HUES64 (cell line): ENCODE results near the gene FDXR.
"Not testable (repeated sequence)": the region's sequence is repeated elsewhere in the genome, so short reads cannot be mapped to it uniquely, and the experiment has no call there.

ENCODE experiments used
- H3K27ac ChIP-seq: 2 replicates; pipeline ENCODE4 v1.7.0; 2013; ENCODE audit warnings: low read depth, low read length, inconsistent platforms
- H3K27me3 ChIP-seq: 2 replicates; pipeline ENCODE4 v1.6.1; 2013; ENCODE audit warnings: mild to moderate bottlenecking, low read length; ENCODE audit not compliant: insufficient read depth
- H3K36me3 ChIP-seq: 2 replicates; pipeline ENCODE4 v1.6.1; 2013; ENCODE audit warnings: mild to moderate bottlenecking, low read length; ENCODE audit not compliant: insufficient read depth
- H3K4me1 ChIP-seq: 2 replicates; pipeline ENCODE4 v1.6.1; 2013; ENCODE audit warnings: mild to moderate bottlenecking, low read length, moderate library complexity; ENCODE audit not compliant: insufficient read depth
- H3K4me3 ChIP-seq: 2 replicates; pipeline ENCODE4 v1.5.1; 2013; ENCODE audit warnings: mild to moderate bottlenecking, low read length, moderate library complexity
- H3K9ac ChIP-seq: 2 replicates; pipeline ENCODE4 v1.6.1; 2013; ENCODE audit warnings: mild to moderate bottlenecking, low read depth, low read length
- H3K9me3 ChIP-seq: 2 replicates; pipeline ENCODE4 v1.6.1; 2013; ENCODE audit warnings: low read depth, low read length; ENCODE audit not compliant: insufficient read depth
- WGBS: fragments of 150-250, 120-280 bp; methylation state at CpG from one replicate; pipeline ENCODE4 v1.1.7; 2013; ENCODE audit warnings: missing lambda C conversion rate; 5-methylcytosine and 5-hydroxymethylcytosine counted together

Gene FDXR

DNA sequence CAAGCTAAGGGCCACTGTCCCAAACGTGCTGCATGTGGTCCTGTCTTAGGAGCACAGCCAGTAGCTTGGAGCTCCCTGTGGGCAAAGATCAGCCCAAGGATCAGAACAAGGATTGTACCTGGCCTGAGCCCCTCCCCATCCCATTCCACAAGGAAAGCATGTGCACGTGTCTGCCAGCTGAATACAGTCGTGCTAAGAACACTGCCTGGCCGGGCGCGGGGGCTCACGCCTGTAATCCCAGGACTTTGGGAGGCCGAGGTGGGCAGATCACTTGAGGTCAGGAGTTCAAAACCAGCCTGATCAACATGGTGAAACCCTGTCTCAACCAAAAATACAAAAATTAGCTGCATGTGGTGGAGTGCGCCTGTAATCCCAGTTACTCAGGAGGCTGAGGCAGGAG, 2.8 kb downstream of the FDXR start:
- H3K9me3 ChIP-seq, H3K27me3 ChIP-seq, H3K4me3 ChIP-seq, H3K36me3 ChIP-seq, H3K4me1 ChIP-seq, H3K9ac ChIP-seq, H3K27ac ChIP-seq: not testable (repeated sequence)
- WGBS = 88% methylated on average over 9 of the region's 9 CpGs

DNA sequence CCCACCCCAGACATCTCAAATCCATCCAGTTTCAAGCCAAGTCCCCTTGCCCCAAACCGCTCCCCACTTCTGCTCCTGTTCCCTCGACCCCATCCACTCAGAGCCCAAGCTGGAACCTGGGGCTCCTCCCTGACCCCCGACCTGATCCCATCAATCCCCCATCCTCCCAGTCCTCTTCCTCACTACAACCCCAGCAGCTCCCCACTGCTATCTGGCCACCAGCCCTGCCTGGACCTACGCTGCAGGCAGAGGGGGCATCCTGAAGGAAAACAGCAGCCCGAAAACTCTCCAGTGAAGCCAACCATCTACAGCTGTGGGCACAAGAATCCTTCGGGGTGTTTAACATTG, 3.9 kb downstream of the FDXR start:
- Histone ChIP-seq H3K9me3 (no peaks in the 10 kb centered on the region), H3K4me1 (0 out of 2 replicates have a peak, but pooled peaks cover 4% of the 10 kb centered on the region), H3K36me3 (peaks cover 6% of the 10 kb centered on the region), H3K27ac (no peak overlapping the region), H3K9ac (no peak overlapping the region), H3K27me3 (no peaks in the 10 kb centered on the region), H3K4me3 (no peak overlapping the region)
- 97% methylated on average over 6 of the region's 6 CpGs for WGBS

DNA sequence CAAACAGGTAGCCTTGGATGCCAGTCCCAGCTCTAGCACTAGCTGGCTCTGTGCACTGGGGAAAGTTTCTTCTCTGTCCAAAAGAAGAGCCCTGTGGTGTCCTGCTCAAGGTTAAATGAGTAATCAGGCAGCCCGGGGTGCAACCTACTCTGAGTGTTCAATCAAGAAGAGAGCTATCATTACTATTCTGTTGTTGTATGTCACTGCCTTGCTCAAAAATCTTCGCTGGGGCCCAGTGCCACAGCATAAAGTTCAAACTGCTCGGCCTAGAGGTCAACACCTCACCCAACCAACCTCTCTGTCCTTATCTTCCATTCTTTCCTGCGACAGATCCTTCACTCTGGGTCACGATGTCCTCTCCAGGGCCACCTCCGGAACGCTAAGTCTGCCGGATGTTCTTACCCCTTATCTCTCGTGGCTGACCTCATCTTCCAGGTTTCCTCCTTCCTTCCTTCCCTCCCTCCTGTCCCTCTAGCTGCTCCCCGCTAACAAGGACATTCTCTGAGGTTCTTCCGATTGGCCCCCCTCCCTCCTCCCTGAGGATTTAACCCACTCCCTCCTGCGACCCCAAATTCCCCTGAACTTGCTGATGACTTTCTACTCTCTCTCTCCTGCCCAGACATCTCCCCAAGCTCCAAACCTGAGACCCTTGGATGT, 4.4 kb downstream of the FDXR start:
- WGBS = 92% methylated on average over 12 of the region's 12 CpGs
- H3K27me3 ChIP-seq = no peaks in the 10 kb centered on the region

DNA sequence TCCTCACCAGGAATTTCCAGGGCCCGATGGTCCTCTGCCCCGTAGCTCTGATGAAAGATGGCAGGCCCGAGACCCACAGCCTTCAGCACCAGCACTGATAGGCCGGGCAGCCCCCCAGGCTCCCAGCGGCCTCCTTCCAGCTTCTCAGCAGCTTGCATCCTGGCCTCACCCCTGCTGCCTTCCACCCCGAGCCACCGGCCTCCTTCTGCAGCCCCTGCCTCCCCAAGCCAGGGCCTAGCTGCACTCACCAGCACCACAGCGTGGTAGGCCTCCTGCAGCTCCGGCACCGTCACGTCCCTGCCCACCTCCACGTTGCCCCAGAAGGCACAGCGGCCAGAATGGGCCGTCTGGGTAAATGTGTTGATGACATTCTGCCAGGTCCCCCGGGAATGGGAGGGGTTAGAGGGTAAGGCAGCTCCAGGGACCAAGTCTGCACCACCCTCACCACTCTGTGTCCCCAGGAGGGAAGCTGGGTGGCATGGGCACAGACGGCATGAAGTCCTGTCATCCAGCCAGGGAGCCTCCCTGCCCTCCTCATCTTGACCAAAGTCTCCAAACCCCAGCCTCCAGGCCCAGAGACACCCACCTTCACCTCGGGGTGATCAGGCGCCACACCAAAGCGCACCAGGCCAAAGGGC, 6.5 kb downstream of the FDXR start:
- H3K27ac ChIP-seq = no peak overlapping the region
- H3K27me3 ChIP-seq = peaks cover 13% of the 10 kb centered on the region
- H3K9me3 ChIP-seq = no peaks in the 10 kb centered on the region
- H3K4me3 ChIP-seq = no peak overlapping the region
- peaks cover 9% of the 10 kb centered on the region for H3K36me3 ChIP-seq
- WGBS = 85% methylated on average over 19 of the region's 19 CpGs
- H3K9ac ChIP-seq = no peak overlapping the region
- H3K4me1 ChIP-seq = 0 out of 2 replicates have a peak, but pooled peaks cover 2% of the 10 kb centered on the region

More for the DNA sequence above, 4.4 kb downstream of the FDXR start:
- H3K4me3 ChIP-seq = no peak overlapping the region
- H3K4me1 ChIP-seq = 0 out of 2 replicates have a peak, but pooled peaks cover 2% of the 10 kb centered on the region
- no peaks in the 10 kb centered on the region for H3K9me3 ChIP-seq
- H3K27ac ChIP-seq = no peak overlapping the region
- H3K36me3 ChIP-seq = peaks cover 9% of the 10 kb centered on the region
- H3K9ac ChIP-seq = no peak overlapping the region

DNA sequence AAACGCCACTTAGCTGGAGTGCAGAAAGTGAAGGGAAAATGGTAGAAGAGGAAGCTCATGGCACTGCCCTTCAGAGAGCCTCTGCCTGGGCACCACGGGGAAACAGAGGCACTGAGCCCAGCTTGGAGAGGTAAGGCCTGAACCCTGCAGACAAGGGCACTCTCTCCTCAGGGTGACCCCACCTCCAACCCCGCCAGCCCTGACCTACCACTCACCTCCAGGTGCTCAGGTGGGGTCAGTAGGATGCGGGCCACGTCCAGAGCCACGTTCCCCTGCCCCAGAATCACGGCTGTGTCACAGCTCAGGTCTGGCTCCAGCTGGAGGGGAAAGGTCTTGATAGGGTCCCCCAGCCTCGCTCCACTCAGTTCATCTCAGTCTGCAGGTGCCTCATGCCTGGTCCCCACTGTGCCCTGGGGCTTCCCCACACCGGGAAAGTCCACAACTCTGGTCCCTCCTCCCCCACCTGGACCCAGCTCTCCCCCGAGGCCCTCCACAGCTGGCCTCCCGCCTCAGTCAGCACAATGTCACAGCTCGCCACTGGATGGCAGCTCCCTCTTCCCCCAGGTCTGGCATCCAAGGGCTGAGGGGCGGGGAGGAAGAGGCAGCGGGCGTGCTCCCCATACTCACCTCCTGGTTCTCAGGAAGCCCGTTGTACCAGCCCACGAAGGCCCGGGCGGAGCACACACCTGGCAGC, 7.1 kb downstream of the FDXR start:
- Histone ChIP-seq H3K9ac (no peak overlapping the region), H3K27ac (no peak overlapping the region), H3K9me3 (no peaks in the 10 kb centered on the region), H3K27me3 (peaks cover 20% of the 10 kb centered on the region), H3K36me3 (peaks cover 9% of the 10 kb centered on the region), H3K4me1 (no peaks in the 10 kb centered on the region), H3K4me3 (no peak overlapping the region)
- WGBS = 84% methylated on average over 19 of the region's 19 CpGs

DNA sequence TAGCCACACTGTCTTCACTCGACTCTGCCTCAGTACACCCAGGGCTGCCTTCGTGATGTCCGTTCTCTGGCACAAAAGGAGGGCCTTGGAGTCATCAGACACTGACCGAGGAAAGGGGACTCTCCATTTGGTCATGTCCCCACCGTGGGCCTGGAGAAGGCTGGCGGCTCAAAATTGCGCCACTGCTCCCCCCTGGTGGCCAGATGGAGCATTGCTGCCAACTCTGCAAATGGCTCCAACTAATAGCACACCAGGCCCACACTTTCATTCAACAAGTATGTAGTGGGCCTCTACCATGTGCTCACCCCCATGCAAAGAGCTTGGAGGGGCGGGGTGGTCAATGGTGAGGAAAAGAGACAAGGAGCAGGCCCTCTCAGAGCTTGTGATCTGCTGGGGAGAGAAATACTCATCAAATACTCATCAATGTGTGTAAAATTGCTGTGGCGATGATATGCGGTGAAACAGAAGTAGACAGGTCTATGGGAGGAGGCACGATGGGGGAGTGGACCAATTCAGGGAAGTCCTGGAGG, 7.9 kb downstream of the FDXR start:
- Histone ChIP-seq H3K9ac (no peak overlapping the region), H3K4me3 (no peak overlapping the region), H3K9me3 (no peaks in the 10 kb centered on the region), H3K27ac (no peak overlapping the region), H3K4me1 (no peaks in the 10 kb centered on the region), H3K27me3 (peaks cover 27% of the 10 kb centered on the region), H3K36me3 (peaks cover 9% of the 10 kb centered on the region)
- WGBS = 43% methylated on average over 11 of the region's 11 CpGs

DNA sequence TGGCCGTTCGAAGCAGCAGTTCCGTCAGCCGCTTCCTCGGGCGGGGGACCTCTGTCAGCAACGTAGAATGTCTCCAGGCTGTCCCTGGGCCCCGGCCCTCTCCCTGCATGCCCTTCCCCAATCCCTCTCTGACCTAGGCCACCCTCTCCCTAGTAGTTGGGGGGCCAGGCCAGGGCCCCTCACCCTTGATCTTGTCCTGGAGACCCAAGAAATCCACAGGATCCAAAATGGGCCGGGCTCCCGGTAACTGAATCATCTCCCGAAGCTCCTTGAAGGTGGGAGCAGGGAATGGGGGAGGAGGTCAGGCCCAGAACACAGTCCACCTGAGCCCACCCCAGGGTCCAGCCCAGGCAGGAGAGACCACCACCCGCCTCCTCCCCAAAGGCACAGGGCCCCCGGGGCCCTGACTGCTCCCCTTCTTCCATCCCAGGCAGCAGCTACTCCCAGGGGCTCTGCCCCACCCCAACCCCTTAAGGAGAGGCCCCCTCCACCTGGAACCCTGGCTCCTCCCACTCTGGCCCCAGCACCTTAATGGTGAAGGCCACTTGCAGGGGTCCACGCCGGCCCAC, 8.4 kb downstream of the FDXR start:
- Histone ChIP-seq H3K9me3 (no peaks in the 10 kb centered on the region), H3K27ac (no peak overlapping the region), H3K36me3 (peaks cover 9% of the 10 kb centered on the region), H3K4me3 (no peak overlapping the region), H3K9ac (no peak overlapping the region), H3K27me3 (peaks cover 32% of the 10 kb centered on the region), H3K4me1 (no peaks in the 10 kb centered on the region)
- WGBS = 95% methylated on average over 15 of the region's 15 CpGs

DNA sequence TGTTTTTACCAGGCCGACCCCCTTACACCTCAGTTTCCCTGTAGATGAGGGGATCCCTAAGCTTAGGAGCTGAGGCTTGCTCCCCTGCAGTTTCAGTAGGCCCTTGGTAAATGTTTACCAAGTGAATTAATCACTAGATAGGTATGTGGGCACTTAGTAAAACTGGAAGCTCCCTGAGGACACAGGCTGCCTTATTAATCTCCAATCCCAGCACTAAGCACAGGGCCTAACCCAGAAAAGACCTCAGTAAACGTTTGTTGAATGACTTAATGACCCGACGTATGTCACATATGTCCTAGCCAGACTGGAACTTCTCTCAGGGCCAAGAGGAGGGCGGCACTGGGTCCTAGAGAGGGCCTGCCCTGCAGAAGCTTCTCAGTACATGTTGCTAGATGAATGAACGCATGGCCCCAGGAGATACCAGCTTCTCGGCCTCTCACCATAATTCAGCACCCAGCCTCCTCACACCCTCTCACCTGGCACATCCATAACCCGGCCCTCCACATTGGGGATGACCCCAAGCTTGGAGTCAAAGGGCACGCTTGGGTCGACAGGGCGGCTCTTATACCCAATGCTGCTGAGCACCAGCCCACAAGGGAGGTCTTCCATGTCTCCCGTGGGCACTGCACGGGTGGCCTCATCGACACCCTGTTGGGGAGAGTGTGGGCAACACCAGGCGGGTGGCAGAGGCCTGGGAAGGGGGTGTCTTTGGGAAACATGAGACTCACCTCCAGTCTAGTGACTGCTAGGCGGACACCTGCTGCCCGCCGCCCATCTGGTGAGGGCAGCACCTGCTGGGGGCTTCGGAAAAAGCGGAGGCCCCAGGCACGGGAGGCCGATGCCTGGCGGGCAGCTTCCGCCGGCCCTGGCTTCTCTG, 9.1 kb downstream of the FDXR start:
- no peak overlapping the region for H3K27ac ChIP-seq
- H3K9me3 ChIP-seq = no peaks in the 10 kb centered on the region
- H3K36me3 ChIP-seq = peaks cover 9% of the 10 kb centered on the region
- H3K4me3 ChIP-seq = no peak overlapping the region
- no peak overlapping the region for H3K9ac ChIP-seq
- 91% methylated on average over 25 of the region's 25 CpGs for WGBS
- H3K4me1 ChIP-seq = no peaks in the 10 kb centered on the region
- peaks cover 39% of the 10 kb centered on the region for H3K27me3 ChIP-seq

DNA sequence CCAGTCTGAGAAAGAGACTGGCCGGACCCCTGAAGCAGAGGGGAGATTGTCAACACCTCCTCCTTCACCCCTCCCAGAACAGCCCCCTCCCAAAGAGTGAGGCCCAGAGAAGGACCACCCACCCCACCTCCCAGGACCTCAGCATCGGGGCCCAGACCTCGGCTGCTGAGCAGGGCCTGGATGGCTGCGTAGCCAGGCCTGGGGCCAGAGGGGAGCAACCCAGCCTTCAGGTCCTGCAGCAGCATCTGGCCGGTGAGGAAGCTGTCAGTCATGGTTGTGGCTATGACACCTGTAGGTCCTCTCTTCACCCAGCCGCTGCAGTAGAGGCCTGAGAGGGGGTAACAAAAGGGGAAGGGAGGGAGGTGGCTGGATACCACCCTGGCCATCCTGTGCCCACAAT, 9.9 kb downstream of the FDXR start:
- H3K9ac ChIP-seq = no peak overlapping the region
- H3K36me3 ChIP-seq = peaks cover 9% of the 10 kb centered on the region
- no peak overlapping the region for H3K4me3 ChIP-seq
- H3K4me1 ChIP-seq = no peaks in the 10 kb centered on the region
- WGBS = 93% methylated on average over 6 of the region's 6 CpGs
- H3K9me3 ChIP-seq = no peaks in the 10 kb centered on the region
- H3K27me3 ChIP-seq = peaks cover 47% of the 10 kb centered on the region
- H3K27ac ChIP-seq = no peak overlapping the region

DNA sequence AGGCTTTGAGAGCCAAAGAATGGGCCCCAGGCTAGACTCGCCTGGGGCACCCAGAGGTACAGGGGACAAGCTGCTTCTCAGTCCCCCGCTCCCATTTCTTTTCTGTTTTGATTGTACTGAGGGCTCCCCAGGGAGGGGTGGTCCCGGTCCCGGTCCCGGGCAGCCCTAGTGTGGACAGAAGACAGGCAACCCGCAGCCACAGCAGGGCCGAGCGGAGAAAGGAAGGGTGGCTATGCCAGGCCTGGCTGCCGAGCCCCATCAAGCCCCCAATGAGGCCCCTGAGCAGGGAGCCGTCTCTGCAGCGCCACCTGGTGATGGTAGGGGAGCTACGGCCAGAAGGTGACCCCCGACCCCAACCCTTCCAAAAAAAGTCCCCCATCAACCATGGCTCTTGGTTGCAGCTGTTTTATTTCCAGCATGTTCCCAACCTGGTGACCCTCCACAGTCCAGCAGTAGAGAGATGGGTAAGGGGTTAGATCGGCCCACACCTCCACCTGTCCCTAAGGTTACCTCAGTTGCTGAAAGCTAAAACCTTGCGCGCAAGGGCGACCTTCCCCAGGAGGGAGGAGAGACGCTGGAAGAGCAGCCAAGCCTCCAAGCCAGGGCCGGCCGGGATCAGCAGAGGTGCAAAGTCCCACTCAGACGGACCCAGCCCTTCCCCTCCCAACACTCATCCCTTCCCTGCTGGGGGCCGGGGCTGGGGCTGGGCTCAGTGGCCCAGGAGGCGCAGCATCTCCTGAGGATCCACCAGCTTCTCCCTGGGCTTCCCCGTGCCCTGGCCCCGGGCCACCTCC, 10.5 kb downstream of the FDXR start:
- Histone ChIP-seq H3K36me3 (peaks cover 9% of the 10 kb centered on the region), H3K4me1 (no peaks in the 10 kb centered on the region), H3K4me3 (peak overlapping the region; percentile 28; the same call in 1 of the 2 replicates), H3K9ac (no peak overlapping the region), H3K9me3 (no peaks in the 10 kb centered on the region), H3K27me3 (peaks cover 53% of the 10 kb centered on the region), H3K27ac (no peak overlapping the region)
- 47% methylated on average over 25 of the region's 25 CpGs for WGBS
